GM20000 (cell line): ENCODE results near the gene ZNF385D.

Experiments used
- DNase-seq: peaks from one replicate; pipeline ENCODE4 v3.0.0; 2012; ENCODE audit warnings: low spot score
- TF ChIP-seq, protein P1 (sequence below): IDR thresholded peaks from 2 replicates; pipeline ENCODE4 v1.5.1; 2012; ENCODE audit warnings: mild to moderate bottlenecking, control low read depth; ENCODE audit errors: extremely low read depth, missing control alignments

ZNF385D gene

DNA sequence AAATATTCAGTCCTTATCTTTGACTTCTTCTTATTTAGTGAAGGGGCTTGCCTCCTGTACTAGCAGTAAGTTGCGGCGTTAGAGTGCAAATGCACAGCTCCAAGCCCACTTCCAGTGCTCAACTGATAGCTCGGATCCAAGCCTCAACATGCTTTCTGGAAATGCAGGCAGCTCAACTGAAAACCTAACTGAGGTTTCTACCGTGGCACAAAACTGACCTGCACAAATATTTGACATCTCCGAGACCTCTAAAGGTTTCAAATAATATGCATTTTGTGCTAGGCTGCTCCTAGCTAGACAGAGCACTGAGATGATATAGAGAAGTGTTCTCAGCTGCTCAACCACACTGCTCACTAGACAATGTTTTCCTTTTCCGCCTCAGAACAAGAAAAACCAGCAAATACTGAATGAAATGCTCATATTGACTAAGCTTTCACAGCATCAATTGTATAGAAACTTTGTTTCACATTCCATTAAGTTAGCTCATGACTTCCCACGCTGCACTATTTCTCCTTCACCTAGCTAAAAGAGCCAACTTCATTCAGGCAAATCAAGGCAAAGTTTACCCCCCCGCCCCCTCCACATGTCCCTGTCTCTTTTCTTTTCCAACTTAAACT, 822 bp downstream of the ZNF385D start:
- TF ChIP-seq, protein P1, sequence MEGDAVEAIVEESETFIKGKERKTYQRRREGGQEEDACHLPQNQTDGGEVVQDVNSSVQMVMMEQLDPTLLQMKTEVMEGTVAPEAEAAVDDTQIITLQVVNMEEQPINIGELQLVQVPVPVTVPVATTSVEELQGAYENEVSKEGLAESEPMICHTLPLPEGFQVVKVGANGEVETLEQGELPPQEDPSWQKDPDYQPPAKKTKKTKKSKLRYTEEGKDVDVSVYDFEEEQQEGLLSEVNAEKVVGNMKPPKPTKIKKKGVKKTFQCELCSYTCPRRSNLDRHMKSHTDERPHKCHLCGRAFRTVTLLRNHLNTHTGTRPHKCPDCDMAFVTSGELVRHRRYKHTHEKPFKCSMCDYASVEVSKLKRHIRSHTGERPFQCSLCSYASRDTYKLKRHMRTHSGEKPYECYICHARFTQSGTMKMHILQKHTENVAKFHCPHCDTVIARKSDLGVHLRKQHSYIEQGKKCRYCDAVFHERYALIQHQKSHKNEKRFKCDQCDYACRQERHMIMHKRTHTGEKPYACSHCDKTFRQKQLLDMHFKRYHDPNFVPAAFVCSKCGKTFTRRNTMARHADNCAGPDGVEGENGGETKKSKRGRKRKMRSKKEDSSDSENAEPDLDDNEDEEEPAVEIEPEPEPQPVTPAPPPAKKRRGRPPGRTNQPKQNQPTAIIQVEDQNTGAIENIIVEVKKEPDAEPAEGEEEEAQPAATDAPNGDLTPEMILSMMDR, result no peak
- no peak for DNase-seq

DNA sequence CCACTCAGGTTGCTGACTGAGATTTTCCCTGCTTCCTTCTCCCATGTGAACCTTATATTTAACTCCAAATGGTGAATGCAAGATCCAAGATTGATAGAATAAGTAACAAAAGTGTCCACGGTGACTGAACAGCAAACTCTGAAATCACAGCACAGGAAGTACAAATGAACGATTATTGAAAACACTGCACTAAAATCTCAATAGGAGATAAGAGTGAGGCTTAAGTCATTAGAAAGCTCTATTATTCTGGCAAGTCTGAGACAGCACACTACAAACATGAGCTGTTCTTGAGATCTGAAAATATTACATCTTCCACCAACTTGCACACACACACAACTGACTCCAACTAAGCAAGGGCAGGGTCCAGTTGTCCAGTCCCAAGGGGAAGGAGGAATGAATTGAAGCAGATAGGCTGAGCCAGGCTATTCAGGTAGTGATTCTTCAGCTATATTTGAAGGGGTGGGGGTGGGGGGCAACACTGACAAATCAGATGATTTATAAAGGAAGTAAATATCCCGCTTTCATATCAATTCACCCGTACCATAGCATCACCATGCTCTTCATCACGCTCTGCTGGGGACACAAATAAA, 2.9 kb downstream of the ZNF385D start:
- DNase-seq, result no peak
- TF ChIP-seq, protein P1, result no peak

- TF ChIP-seq, protein P1, result no peak
- no peak for DNase-seq
Measured at GRCh38 chr3:21747376-21747775, 3.6 kb downstream of the ZNF385D start.

DNA sequence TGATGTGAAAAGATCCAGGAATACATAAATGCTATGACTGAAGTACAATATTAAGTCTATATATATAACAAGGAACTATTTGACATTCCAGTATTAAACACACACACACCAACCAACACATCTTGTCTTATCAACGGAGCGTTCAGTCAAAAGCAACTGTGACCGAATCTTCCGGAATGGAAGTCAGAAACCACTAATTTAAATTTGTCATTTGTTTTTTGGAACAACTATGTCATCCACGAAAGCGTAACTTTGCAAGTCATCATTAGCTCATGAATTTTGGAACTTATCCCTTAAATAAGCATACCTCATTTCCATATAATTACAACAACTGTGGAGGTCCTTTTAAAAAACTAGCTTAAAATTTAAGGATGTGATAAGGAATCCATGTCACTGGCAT, 5.0 kb downstream of the ZNF385D start:
- DNase-seq, result no peak
- TF ChIP-seq, protein P1, result no peak

GRCh38 chr3:21744793-21745192, 6.2 kb downstream of the ZNF385D start:
- DNase-seq, result no peak
- TF ChIP-seq, protein P1, result no peak

DNA sequence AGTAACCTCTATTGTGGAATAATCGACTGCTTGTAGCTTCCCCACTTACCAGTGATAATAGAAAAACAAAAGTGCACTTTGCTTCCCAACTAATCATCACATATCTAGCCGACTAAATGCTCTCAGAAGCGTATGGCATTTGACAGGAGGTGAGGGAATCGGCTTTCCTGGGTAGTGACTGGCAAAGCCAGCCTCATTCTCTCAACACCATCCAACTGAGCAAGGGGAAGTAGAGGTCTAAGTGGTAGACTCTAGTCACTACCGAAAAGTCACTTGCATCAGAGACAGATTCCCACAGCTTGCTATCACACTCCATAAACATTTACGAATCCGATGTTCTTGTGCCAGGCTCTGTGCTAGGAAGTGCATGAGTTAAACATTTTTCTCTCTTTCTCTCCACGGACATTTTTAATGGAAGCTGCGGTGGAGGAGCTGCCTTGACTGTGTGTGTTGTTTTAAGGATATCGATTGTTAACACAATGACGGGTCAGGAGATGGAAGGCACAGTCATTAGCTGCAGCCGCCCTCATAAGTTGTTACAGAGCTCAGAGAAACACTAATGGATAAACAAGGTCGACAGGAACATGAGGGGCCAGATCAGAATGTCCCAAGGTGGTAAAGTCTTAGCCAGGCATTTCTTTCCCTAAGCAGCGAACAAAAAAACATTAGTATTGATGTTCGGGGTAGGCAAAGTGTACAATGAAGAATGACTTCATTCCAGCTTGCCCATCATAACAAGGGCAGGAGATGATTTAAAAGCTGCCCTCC, 11.9 kb downstream of the ZNF385D start:
- DNase-seq, result no peak
- TF ChIP-seq, protein P1, result no peak

DNA sequence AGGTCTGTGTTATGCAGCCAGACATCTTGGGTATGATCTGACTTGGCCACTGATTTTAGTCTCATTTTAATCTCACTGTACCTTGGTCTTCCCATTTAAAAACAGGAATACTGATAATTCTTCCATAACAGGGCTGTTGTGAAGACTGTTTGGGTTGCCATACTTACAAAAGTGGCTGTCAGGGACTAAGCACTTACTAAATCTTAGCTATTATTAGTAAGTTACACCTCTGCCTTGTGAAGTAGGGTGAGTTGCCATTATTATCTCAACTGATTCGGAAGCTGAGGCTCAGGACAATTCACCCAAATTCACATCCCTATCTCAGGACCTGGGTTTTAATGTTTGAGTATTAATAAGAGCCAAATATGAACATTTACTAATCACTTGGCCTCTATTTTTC, 12.7 kb downstream of the ZNF385D start:
- no peak for DNase-seq
- TF ChIP-seq, protein P1, result no peak
